HCT116 (cell line): ENCODE data around the gene PGA5.

Experiments
- ATF3 ChIP-seq: IDR thresholded peaks from 2 replicates; pipeline ENCODE4 v1.6.1; 2012
- CBX3 ChIP-seq: IDR thresholded peaks from 2 replicates; pipeline ENCODE4 v1.6.1; 2012; ENCODE audit warnings: low read depth
- CTCF ChIP-seq, 3 experiments: fragments of 200-600 bp in 1 of 3; sonication (generic) in 1 of 3; IDR thresholded peaks in 2 of 3; conservative IDR thresholded peaks in 1 of 3; 2 replicates each; pipeline ENCODE4 v1.5.1; 2012 to 2017; ENCODE audit warnings: low read depth in 2 of 3, low read length in 2 of 3, antibody characterized with exemption in 1 of 3, borderline replicate concordance in 1 of 3, control low read depth in 1 of 3, mild to moderate bottlenecking in 1 of 3, mixed read lengths in 1 of 3, mixed run types in 1 of 3, moderate library complexity in 1 of 3; ENCODE audit not compliant: insufficient read depth in 1 of 3
- EZH2 ChIP-seq: fragments of 200-600 bp; sonication (generic); IDR thresholded peaks from 2 replicates; pipeline ENCODE4 v1.6.1; 2017; ENCODE audit warnings: antibody characterized with exemption, mixed run types
- POLR2A ChIP-seq: IDR thresholded peaks from 2 replicates; pipeline ENCODE4 v1.7.0; 2011; ENCODE audit warnings: borderline replicate concordance; ENCODE audit not compliant: insufficient read depth, insufficient read length; ENCODE audit errors: extremely low read depth
- RAD21 ChIP-seq: IDR thresholded peaks from 2 replicates; pipeline ENCODE4 v1.6.1; 2012; ENCODE audit warnings: low read depth, mild to moderate bottlenecking
- SIN3A ChIP-seq: IDR thresholded peaks from 2 replicates; pipeline ENCODE4 v1.6.1; 2012; ENCODE audit warnings: low read depth
- ZBTB33 ChIP-seq: IDR thresholded peaks from 2 replicates; pipeline ENCODE4 v1.6.1; 2011; ENCODE audit warnings: mild to moderate bottlenecking, low read length, moderate library complexity; ENCODE audit not compliant: insufficient replicate concordance; ENCODE audit errors: extremely low read depth
- ZFX ChIP-seq: fragments of 450-650 bp; IDR thresholded peaks from 2 replicates; pipeline ENCODE4 v1.6.1; 2017

GRCh38 chr11:61256710-61257482 is 15.9 kb downstream of the PGA5 start:
- TF ChIP-seq CTCF (IDR thresholded peaks at IDR 0.05 in 2 of 3, conservative IDR thresholded peaks at IDR 0.05 in 1 of 3; ENCODE audit: borderline replicate concordance in 1 of 3, insufficient read depth in 1 of 3, low read depth in 2 of 3, low read length in 2 of 3) (no peak), SIN3A (no peak), POLR2A (no peak), EZH2 (no peak), ZBTB33 (no peak), RAD21 (no peak), ATF3 (no peak), CBX3 (no peak), ZFX (no peak)
